Endothelial cell of umbilical vein (primary cell): Measurements from ENCODE around the gene GAPVD1. TPM values are rescaled to one million over a fixed set of nuclear protein-coding genes. Genes with fewer than 3 reads are reported as not detected.

Source experiments
- BruUV-seq: library from RNA; stranded (reverse); fragments of 400-500 nt; replicated peaks from 2 replicates; lab custom pipeline; 2021; lab: Mats Ljungman, UMichigan
- CTCF ChIA-PET: fragments of 300-600, 350-600 bp; sonication (Branson Sonifier 250); formaldehyde crosslinking; loops from one replicate; lab custom pipeline; 2021; ENCODE audit warnings: antibody characterized with exemption, inconsistent platforms; lab: Charles Lee
- POLR2A ChIA-PET: fragments of 300-600, 350-600 bp; sonication (Branson Sonifier 250); formaldehyde crosslinking; loops from one replicate; lab custom pipeline; 2021; ENCODE audit warnings: antibody characterized with exemption, inconsistent platforms; lab: Charles Lee
- DNase-seq: peaks from one replicate; pipeline ENCODE4 v3.0.0-alpha.2; 2011; ENCODE audit warnings: low read depth, low spot score
- FAIRE-seq: peaks from 2 replicates; lab custom pipeline; 2011; peaks lifted over from hg19 to GRCh38; lab: Jason Lieb, UNC
- H2AFZ ChIP-seq: 2 replicates; pipeline ENCODE4 v1.6.0; 2012; ENCODE audit warnings: low read depth, low read length, control low read depth, inconsistent platforms
- H3K27ac ChIP-seq: 2 replicates; pipeline ENCODE4 v1.5.1; 2011; ENCODE audit warnings: low read depth, mild to moderate bottlenecking, control low read depth, low read length, moderate library complexity; ENCODE audit not compliant: insufficient read depth
- H3K27me3 ChIP-seq, 2 experiments: 2 replicates each; pipeline versions ENCODE4 v1.6.0 to v1.6.1; 2011; ENCODE audit warnings: low read length in 2 of 2, mixed read lengths in 1 of 2; ENCODE audit not compliant: control insufficient read depth in 2 of 2, insufficient read depth in 2 of 2
- H3K36me3 ChIP-seq, 2 experiments: 2 replicates in 1 of 2; 3 replicates in 1 of 2; pipeline ENCODE4 v1.5.1; 2011; ENCODE audit warnings: low read length in 2 of 2, mild to moderate bottlenecking in 1 of 2, moderate library complexity in 1 of 2; ENCODE audit not compliant: control insufficient read depth in 2 of 2, insufficient read depth in 2 of 2; ENCODE audit errors: extremely low read depth in 1 of 2
- H3K4me1 ChIP-seq: 3 replicates; pipeline ENCODE4 v1.5.1; 2011; ENCODE audit warnings: mild to moderate bottlenecking, low read length; ENCODE audit not compliant: control insufficient read depth, insufficient read depth; ENCODE audit errors: extremely low read depth
- H3K4me2 ChIP-seq: 2 replicates; pipeline ENCODE4 v1.6.1; 2011; ENCODE audit warnings: low read length, control low read depth, mixed read lengths; ENCODE audit not compliant: insufficient read depth
- H3K4me3 ChIP-seq, 3 experiments: fragments of 200-600 bp in 1 of 3; sonication (generic), shearing (Covaris generic) in 1 of 3; replicated peaks in 1 of 3; 2 replicates each; pipeline ENCODE4 v1.5.1; 2011 to 2016; ENCODE audit warnings: control low read depth in 3 of 3, low read length in 3 of 3, mild to moderate bottlenecking in 2 of 3, inconsistent platforms in 1 of 3, low read depth in 1 of 3, moderate library complexity in 1 of 3; ENCODE audit not compliant: insufficient read depth in 1 of 3
- H3K79me2 ChIP-seq: 2 replicates; pipeline ENCODE4 v1.6.0; 2012; ENCODE audit warnings: low read length, inconsistent platforms; ENCODE audit not compliant: control insufficient read depth, insufficient read depth
- H3K9ac ChIP-seq: replicated peaks from 2 replicates; pipeline ENCODE3; 2011; ENCODE audit warnings: low read length, control low read depth; ENCODE audit not compliant: insufficient read depth; ENCODE audit errors: extremely low read depth
- H3K9me1 ChIP-seq: replicated peaks from 3 replicates; pipeline ENCODE4 v1.6.0; 2011; ENCODE audit warnings: mild to moderate bottlenecking, low read length; ENCODE audit not compliant: control insufficient read depth, insufficient read depth; ENCODE audit errors: extremely low read depth
- H3K9me3 ChIP-seq: replicated peaks from 2 replicates; pipeline ENCODE4 v1.5.1; 2012; ENCODE audit warnings: low read length, inconsistent platforms; ENCODE audit not compliant: control insufficient read depth, insufficient read depth
- H4K20me1 ChIP-seq: replicated peaks from 2 replicates; pipeline ENCODE3; 2011; ENCODE audit warnings: mild to moderate bottlenecking, low read length; ENCODE audit not compliant: control insufficient read depth, insufficient read depth; ENCODE audit errors: extremely low read depth
- CTCF ChIP-seq, 2 donors: IDR thresholded peaks; 1 replicate in 1 of 2; 2 replicates in 1 of 2; pipeline ENCODE4 v1.5.1; 2011; ENCODE audit warnings: low read length in 2 of 2, mild to moderate bottlenecking in 2 of 2, moderate library complexity in 2 of 2, control low read depth in 1 of 2, inconsistent platforms in 1 of 2, low read depth in 1 of 2; ENCODE audit not compliant: insufficient read depth in 1 of 2; ENCODE audit errors: extremely low read depth in 1 of 2
- EZH2 ChIP-seq: IDR thresholded peaks from 2 replicates; pipeline ENCODE4 v1.6.1; 2012; ENCODE audit warnings: borderline replicate concordance, low read depth, mild to moderate bottlenecking, moderate library complexity, low read length, inconsistent platforms; ENCODE audit not compliant: severe bottlenecking
- FOS ChIP-seq: IDR thresholded peaks from 2 replicates; pipeline ENCODE4 v1.6.1; 2011; ENCODE audit warnings: mild to moderate bottlenecking, low read length, moderate library complexity, borderline replicate concordance; ENCODE audit not compliant: insufficient read depth
- GATA2 ChIP-seq: IDR thresholded peaks from 2 replicates; pipeline ENCODE4 v1.7.0; 2011; ENCODE audit warnings: low read depth, mild to moderate bottlenecking, moderate library complexity, mixed read lengths, low read length; ENCODE audit not compliant: insufficient read length, insufficient read depth
- JUN ChIP-seq: IDR thresholded peaks from 2 replicates; pipeline ENCODE4 v1.6.1; 2011; ENCODE audit warnings: borderline replicate concordance, low read depth; ENCODE audit not compliant: insufficient read length, insufficient read depth
- MAX ChIP-seq: IDR thresholded peaks from 2 replicates; pipeline ENCODE4 v1.6.1; 2011; ENCODE audit not compliant: insufficient read depth, insufficient read length
- MYC ChIP-seq: IDR thresholded peaks from one replicate; pipeline ENCODE4 v1.6.1; 2011; ENCODE audit warnings: mild to moderate bottlenecking, low read depth, low read length
- POLR2A ChIP-seq: IDR thresholded peaks from 2 replicates; pipeline ENCODE4 v1.6.1; 2012; ENCODE audit warnings: low read depth, mild to moderate bottlenecking, control low read depth, low read length
- POLR2AphosphoS5 ChIP-seq: IDR thresholded peaks from 2 replicates; pipeline ENCODE4 v1.6.1; 2012; ENCODE audit warnings: low read depth, mild to moderate bottlenecking, control low read depth, low read length, moderate library complexity; ENCODE audit not compliant: insufficient read depth
- dilution Hi-C: fragments of 300-500 bp; cut with MboI; formaldehyde crosslinking; loops from one replicate; pipeline ENCODE4 v1.15.0; 2019; ENCODE audit warnings: low sequenced_read_pairs; ENCODE audit not compliant: extremely low pct_ligation_motif_present
- intact Hi-C: fragments of 100-400 bp; cut with micrococcal nuclease; formaldehyde crosslinking; loops from one replicate; pipeline ENCODE4 v1.10.0; 2022
- polyA plus RNA-seq, 4 experiments: library from polyadenylated mRNA; depleted of rRNA in 3 of 4; stranded (reverse) in 3 of 4; unstranded in 1 of 4; fragments of >200 nt; gene quantifications; 2 replicates each; pipeline versions ENCODE4 v1.2.1 to v1.2.3, GENCODE V29; 2011 to 2012; ENCODE audit warnings: missing spikeins in 1 of 4
- total RNA-seq: library from RNA; stranded (reverse); gene quantifications from 2 replicates; pipeline ENCODE4 v1.2.3, GENCODE V29; 2021

Gene GAPVD1
- total and polyA plus RNA-seq, 2 donors (not counting 3 experiments of a cell fraction or from before 2014, with no cell fraction given) = 10.7 to 53.2 TPM

- H3K9ac ChIP-seq = no peak overlapping the region
- H3K9me1 ChIP-seq = no peaks in the 10 kb centered on the region
- FAIRE-seq = no peak
- BruUV-seq = no TSS peak
- H3K4me3 ChIP-seq = no peak overlapping the region
- TF ChIP-seq GATA2 = no peak
- no peak for TF ChIP-seq MAX
- TF ChIP-seq CTCF (IDR thresholded peaks at IDR 0.05; ENCODE audit: extremely low read depth in 1 of 2, insufficient read depth in 1 of 2, low read depth in 1 of 2, low read length in 2 of 2) = no peak
- no peak for TF ChIP-seq POLR2AphosphoS5
- no peak for TF ChIP-seq POLR2A
- no peak for TF ChIP-seq EZH2
- no peak for TF ChIP-seq JUN
- TF ChIP-seq FOS = no peak
- no peak for TF ChIP-seq MYC
- ChIA-PET POLR2A (no interaction called here), CTCF (interaction anchor here (1.4 to 2.7 kb wide), 7 partner anchors 13 to 1084 kb away, joined by 3 to 35 read pairs (median 18); no protein-coding TSS in a partner anchor)
- no peak for DNase-seq
- no peaks in the 10 kb centered on the region for H4K20me1 ChIP-seq
- dilution Hi-C loops (no loop called here), intact Hi-C loops (loop anchor here (5.0 to 10.0 kb wide), 3 partner anchors 341 to 1086 kb away; partner anchors contain the start of gene PBX3)
- H3K27me3 ChIP-seq = no peaks in the 10 kb centered on the region
- no peaks in the 10 kb centered on the region for H3K9me3 ChIP-seq
- no peak overlapping the region for H3K4me2 ChIP-seq
- no peaks in the 10 kb centered on the region for H3K79me2 ChIP-seq
- H2AFZ ChIP-seq = no peak overlapping the region
- no peak overlapping the region for H3K27ac ChIP-seq
- H3K36me3 ChIP-seq = no peaks in the 10 kb centered on the region
- H3K4me1 ChIP-seq = peaks cover 3% of the 10 kb centered on the region
Observed at GRCh38 chr9:125406810-125407087, 145.1 kb downstream of the GAPVD1 start.
